ENCODE measurements around the gene ATXN1.
A peak's percentile ranks its signal among the peaks of the same experiment; 100 is the strongest.
"Not testable (repeated sequence)": the region's sequence is repeated elsewhere in the genome, so short reads cannot be mapped to it uniquely, and the experiment has no call there.

ATXN1 gene
- 121 to 152 reads per million in 2 donors for total RNA-seq

GRCh38 chr6:16760516-16761470 is at the start of gene ATXN1:
Gene ATXN1 (minus strand): TSS chr6:16761460.
- DNase-seq, result peak; percentile 40

DNA sequence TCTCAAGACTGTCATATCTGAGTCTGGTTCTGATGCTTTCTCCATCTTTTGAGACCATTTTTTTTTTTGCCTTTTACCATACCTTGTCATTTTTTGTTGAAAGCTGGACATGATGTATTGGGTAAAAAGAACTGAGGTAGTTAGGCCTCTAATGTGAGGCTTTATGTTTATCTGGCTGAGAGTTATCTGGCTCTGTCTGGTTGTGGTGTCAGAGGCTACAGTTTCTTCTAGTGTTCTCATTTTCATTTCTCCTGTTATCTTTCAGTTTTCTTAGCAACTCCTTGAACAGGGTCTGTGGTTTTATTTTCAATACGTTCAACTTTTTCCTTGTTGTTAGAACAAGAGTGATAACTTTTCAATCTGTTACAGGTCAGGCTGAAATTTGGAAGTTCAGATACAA is 49.2 kb upstream of the ATXN1 start:
- DNase-seq, result no peak

GRCh38 chr6:16809753-16810358 is 48.6 kb upstream of the ATXN1 start:
- no peak for DNase-seq

GRCh38 chr6:16807956-16808355 is 46.7 kb upstream of the ATXN1 start:
- DNase-seq, result no peak

GRCh38 chr6:16806363-16806762 is 45.1 kb upstream of the ATXN1 start:
- DNase-seq, result no peak

DNA sequence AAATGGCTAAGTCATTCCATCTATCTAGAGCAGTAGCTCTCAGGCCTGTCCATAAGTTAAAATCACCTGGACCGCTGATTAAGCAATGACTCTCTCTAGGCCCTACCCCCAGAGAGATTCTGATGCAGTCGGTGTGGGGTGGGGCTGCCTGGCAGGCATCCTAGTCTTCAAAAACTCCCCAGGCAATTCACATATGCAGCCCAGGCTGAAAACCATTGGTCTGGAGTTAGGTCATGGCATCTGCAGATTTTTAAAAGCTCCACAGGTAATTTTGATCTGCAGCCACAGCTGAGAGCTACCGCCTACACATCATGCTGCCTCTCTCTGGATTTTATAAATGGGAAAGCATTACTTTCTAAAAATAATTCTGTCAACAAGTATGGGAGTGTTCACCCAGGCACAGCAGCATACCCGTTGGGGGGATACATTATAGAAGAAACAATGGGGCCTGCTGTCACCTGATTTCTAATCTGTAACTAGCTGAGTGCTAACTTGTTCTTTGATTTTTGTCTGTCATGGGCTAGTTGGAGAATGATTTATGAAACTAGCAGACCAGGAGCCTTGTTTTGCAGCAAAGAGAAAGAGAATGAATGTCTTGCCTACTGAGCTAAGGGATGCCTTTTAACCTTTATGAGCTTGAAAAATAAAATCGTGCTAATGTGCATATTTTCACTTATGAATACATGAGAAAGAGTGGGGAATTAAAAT is 44.1 kb upstream of the ATXN1 start:
- no peak for DNase-seq

GRCh38 chr6:16804546-16805242 is 43.4 kb upstream of the ATXN1 start:
- DNase-seq, result no peak

GRCh38 chr6:16803294-16804200 is 42.3 kb upstream of the ATXN1 start:
- no peak for DNase-seq

- DNase-seq, result no peak
Observed at GRCh38 chr6:16802071-16802470, 40.8 kb upstream of the ATXN1 start.

GRCh38 chr6:16800942-16801341 is 39.7 kb upstream of the ATXN1 start:
- DNase-seq, result no peak

DNA sequence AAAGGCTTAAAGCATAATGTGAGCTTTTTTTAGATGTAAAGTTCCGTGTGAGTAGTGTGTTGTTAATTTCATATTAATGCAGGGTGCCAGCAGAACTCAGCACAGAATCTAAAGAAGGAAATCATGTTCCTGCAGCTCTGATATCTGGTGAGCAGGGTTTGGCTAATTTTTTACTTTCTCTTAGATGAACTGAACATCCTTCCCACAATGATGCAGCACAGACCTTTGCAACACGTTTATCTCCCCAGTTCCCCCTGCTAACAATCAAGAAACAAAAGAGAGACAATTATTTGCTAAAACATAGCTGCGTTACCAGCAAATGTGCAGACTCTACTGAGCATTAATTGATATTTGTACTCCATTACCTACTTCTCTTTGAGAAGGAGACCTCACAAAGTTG is 39.1 kb upstream of the ATXN1 start:
- no peak for DNase-seq

GRCh38 chr6:16799279-16800193 is 38.3 kb upstream of the ATXN1 start:
- no peak for DNase-seq

- no peak for DNase-seq
Observed at GRCh38 chr6:16793828-16794412, 32.7 kb upstream of the ATXN1 start.

- no peak for DNase-seq
Observed at GRCh38 chr6:16789329-16790038, 28.2 kb upstream of the ATXN1 start.

DNA sequence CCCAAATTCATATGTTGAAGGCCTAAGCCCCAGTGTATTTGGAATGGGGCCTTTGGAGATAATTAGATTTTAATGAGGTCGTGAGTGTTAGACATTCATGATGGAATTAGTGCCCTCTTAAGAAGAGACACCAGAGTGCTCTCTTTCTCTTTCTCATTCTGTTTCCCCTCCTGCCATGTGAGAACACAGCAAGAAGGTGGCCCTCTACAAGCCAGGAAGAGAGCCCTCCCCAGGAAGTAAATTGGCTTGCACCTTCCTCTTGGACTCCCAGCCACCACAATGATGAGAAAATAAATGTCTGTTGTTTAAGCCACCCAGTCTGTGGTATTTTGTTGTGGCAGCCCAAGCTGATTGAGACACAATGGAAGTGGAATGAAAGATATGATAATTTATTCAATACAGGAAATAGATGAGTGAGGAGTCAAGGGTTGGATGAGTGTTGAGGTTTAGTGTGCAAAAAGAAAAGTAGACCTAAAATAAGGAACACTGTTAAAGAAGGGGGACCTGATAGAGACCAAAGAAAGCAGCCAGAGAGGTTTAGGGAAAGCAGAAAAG is 25.9 kb upstream of the ATXN1 start:
- DNase-seq, result no peak

DNA sequence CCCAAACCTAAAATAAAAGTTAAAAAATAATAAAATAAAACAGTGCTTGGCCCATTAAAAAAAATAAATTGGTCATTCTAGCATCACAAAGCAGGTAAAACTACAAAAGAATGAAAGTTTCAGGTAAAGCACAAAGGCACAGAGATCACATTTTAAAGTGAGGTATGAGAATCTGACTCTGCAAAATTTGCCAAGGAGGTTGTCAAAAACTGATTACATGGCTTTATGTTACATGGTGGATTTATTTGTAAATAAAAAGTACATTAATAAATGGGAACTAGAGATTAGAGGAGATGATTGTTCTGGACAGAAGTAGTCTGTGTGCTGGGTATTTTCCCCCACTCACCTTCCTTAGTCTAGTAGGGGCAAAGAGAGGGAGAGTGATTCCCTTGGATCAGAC is 24.2 kb upstream of the ATXN1 start:
- DNase-seq, result no peak

GRCh38 chr6:16784957-16785356 is 23.7 kb upstream of the ATXN1 start:
- DNase-seq, result not testable (repeated sequence)

DNA sequence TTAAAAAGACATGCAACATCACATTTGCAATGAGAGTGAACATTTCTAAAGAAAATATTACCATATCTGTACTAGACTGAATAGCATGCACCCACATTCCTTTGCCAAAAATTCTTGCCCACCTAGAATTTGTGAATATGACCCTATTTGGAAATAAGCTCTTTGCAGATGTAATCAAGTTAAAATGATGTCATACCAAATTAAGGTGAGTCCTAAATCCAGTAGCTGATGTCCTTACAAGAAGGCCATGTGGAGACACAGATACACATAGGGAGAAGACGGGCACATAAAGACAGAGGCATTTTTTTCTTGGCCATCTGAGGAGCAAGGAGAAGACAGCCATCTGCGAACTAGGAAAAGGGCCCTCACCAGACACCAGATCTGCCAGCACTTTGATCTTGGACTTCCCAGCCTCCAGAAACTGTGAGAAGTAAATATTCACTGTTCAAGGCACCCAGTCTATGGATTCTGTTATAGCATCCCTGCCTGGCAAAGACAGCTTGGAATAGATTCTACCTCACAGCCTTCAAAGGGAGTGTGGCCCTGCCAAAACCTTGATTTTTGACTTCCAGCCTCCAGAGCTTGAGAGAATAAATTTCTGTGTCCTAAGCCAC is 22.8 kb upstream of the ATXN1 start:
- DNase-seq, result no peak

- DNase-seq, result no peak
Observed at GRCh38 chr6:16783509-16783908, 22.2 kb upstream of the ATXN1 start.

All from activated gamma-delta T cell (primary cell).